HG03342 (cell line): ENCODE measurements around the gene PIK3R6.

ENCODE experiments used
- ATAC-seq: cut with Tn5 transposase; IDR thresholded peaks from one replicate; pipeline ENCODE4 v1.9.1; 2021; ENCODE audit warnings: mild to moderate bottlenecking, moderate library complexity; ENCODE audit not compliant: unreplicated experiment

Gene PIK3R6, protein sequence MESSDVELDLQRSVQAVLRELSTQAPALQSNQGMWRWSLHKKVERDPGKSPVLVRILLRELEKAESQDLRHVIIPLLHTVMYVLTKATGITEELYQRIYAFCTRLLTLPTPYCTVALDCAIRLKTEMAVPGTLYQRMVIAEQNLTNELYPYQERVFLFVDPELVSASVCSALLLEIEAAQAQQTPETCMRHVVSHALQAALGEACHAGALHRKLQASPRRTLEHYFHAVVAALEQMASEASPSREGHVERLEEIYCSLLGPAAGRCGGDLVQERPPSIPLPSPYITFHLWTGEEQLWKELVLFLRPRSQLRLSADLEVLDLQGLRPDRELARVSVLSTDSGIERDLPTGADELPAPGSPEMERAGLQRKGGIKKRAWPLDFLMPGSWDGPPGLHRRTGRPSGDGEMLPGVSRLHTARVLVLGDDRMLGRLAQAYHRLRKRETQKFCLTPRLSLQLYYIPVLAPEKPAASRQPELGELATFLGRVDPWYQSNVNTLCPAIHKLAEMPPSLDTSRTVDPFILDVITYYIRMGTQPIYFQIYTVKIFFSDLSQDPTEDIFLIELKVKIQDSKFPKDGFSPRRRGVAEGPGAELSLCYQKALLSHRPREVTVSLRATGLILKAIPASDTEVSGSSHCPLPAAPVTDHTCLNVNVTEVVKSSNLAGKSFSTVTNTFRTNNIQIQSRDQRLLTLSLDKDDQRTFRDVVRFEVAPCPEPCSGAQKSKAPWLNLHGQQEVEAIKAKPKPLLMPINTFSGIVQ

DNA sequence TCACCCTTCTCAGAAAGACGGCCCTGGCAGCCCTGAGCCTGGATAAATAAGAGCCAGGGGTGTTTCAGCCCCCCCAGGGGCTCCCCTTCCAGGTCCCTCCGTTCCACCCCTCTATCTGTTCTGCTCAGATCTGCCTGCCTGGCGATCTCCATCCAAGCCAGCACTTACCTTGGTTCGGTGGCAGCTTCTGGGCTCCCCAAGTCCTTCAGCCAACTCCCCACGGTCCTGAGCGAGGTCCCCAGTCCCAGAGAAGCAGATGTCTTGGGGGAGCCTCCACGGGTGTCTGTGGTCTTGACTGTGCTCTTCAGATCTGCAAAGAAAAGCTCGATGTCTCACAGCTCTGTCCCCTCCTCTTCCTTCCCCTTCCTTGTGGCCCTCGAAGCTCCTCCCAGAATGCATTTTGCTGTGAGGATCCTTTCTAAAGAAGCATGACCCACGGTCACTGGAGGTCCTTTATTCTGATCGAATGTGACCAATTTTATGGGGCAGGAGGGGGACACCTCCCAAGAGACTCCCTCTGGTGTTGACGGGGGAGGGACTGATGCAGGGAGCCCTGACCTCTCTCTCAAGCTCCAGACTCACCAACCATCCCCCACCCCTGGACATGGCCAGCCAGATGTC lies at the start of gene PIK3R6:
Gene PIK3R6 (minus strand): TSS at position 314 of the 621 bp plus-strand sequence. CDS start 17,880 bp downstream, outside the sequence.
- ATAC-seq, result no peak

DNA sequence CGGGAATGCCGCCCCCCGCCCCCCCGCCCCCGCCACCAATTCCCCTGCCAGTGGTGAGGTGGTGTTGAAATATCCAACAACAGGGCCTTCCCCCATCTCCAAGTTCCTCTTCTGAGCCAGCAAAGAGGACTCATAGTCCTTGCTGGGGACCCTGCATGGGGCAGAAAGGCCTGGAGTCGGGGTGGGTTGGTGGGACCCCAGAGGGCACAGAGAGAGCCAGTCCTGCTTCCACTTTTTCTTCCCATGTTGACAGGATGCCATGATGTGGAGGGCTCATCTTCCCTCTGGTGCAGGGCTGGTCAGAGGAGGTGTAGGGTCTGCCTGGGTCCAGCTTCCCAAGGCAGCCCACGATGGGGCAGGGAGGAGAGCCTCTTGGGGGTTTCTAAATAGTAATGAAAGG lies 49.0 kb upstream of the PIK3R6 start:
- no peak for ATAC-seq

DNA sequence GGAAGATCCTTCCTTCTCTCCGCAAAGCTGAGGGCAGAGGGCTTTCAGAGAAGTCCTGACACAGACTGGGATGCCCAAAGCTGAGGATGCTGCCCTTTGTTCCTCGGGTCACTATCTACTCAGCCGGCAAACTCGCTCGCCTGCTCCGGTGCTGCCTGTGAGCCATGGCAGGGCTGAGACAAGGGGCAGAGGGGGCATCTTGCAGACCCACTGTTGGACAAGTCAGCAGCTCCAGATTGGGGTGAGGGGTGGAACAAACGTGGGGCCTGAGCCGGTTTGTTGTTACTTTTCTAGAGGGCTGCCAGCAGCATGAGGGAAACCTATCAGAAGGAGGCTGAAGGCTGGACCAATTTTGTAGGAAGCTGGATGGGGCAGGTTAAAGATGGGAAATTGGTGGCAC lies 47.1 kb upstream of the PIK3R6 start:
- no peak for ATAC-seq

DNA sequence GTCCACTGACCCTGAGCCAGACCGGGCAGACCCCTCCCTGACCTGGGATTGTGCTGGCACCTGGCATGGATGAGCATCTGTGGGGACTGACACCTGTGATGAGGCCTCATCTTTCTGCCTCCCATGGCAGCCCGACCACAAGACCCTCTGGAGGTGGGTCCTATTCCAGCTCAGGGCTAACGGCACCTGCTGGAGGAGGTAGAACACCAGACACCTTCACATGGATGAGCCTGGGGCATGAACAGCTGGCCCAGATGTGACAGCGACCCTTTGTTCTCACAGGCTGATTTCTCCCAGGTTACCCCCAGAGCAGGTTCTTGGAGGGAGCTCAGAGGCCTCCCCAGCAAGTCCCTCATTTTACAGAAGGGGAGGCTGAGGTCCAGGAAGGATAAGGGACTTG lies 46.4 kb upstream of the PIK3R6 start:
- ATAC-seq, result no peak

DNA sequence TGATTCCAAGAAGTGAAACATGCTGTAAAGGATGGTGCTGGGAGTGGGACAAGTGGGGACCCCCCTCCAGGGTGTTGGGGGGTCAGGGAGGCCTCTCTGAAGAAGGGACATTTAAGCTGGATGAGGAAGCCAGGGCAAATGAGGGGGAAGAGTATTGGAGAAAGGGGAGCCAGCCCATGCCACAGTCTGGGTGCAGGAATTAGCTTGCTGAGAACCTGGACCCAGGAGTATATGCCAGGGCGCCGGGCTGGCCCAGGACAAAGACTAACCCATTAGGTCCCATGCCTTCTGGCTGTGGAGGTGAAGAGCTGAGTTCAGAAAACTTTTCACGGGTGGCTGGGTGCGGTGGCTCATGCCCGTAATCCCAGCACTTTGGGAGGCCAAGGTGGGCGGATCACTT lies 45.6 kb upstream of the PIK3R6 start:
- ATAC-seq, result no peak

GRCh38 chr17:8912084-8912981 lies 44.9 kb upstream of the PIK3R6 start:
- ATAC-seq, result no peak

- ATAC-seq, result no peak
These were observed 43.6 kb upstream of the PIK3R6 start for GRCh38 chr17:8910969-8911604.

- no peak for ATAC-seq
These were observed 42.3 kb upstream of the PIK3R6 start for GRCh38 chr17:8909586-8910270.

- ATAC-seq, result no peak
These were observed 37.9 kb upstream of the PIK3R6 start for GRCh38 chr17:8905331-8905730.

GRCh38 chr17:8904686-8905085 lies 37.2 kb upstream of the PIK3R6 start:
- ATAC-seq, result no peak

- ATAC-seq, result no peak
These were observed 36.7 kb upstream of the PIK3R6 start for GRCh38 chr17:8904201-8904600.

GRCh38 chr17:8900626-8901585 lies 33.4 kb upstream of the PIK3R6 start:
- no peak for ATAC-seq

DNA sequence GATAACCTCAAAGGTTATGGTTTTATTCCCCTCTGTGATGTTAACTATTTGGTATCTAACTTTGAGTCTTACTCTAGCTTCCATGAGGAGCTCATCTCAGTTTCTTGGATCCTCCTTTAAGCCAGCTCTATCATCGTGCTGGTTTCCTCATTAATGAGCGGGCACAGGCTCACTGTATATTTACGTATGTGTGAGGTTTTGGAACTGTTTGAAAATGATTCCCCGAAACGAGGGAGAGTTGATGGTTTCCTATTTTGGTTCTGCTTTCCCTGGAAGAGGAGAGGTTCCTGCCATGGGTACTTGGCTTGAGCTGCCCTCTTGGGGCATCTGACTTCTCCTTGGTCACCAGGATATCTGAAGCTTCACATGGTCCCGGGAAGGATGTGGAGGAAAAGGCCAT lies 32.7 kb upstream of the PIK3R6 start:
- ATAC-seq, result no peak

GRCh38 chr17:8898636-8899035 lies 31.2 kb upstream of the PIK3R6 start:
- ATAC-seq, result no peak

DNA sequence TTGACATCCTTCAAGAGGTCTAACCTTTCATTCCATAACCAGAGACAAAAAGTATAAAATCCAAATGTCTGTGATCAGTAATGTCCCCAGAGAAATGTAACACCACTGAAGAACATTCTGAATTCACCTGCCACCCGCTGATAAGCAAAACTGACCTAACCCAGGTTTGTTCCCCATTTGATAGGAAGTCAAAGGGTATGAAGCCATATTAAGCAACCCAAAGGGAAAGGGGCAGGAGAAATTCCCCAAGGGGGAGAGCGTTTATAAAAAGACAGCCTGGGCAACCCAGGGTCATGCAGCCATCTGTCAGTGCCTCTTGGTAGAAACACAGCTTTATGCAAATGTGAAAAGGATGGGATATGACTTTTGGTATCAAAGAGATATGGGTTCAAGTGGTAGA lies 30.7 kb upstream of the PIK3R6 start:
- no peak for ATAC-seq

GRCh38 chr17:8896641-8897635 lies 29.5 kb upstream of the PIK3R6 start:
- ATAC-seq, result no peak

- no peak for ATAC-seq
These were observed 28.6 kb upstream of the PIK3R6 start for GRCh38 chr17:8896087-8896486.
